Measurements from ENCODE around the gene CAPN9.

CAPN9 gene

DNA sequence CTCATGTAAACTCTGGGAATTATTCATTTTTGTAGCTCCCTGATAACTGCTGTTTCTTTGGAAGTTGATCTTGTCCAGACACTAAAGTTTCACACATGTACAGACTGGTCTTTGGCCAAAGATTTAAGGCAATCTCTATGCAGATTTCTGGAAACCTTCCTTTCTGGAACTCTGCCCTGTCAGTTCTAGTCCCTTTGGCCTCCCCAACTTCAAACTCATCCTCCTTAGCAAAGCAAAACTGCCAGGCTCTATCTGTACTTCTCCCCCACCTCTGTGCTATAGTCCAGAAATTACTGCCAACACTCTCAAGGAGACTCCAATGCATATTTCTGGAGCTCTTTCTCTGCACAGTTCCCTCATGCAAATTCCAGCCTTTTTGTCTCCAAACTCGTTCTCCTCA lies 84.6 kb downstream of the CAPN9 start:
- TF ChIP-seq, protein P1, sequence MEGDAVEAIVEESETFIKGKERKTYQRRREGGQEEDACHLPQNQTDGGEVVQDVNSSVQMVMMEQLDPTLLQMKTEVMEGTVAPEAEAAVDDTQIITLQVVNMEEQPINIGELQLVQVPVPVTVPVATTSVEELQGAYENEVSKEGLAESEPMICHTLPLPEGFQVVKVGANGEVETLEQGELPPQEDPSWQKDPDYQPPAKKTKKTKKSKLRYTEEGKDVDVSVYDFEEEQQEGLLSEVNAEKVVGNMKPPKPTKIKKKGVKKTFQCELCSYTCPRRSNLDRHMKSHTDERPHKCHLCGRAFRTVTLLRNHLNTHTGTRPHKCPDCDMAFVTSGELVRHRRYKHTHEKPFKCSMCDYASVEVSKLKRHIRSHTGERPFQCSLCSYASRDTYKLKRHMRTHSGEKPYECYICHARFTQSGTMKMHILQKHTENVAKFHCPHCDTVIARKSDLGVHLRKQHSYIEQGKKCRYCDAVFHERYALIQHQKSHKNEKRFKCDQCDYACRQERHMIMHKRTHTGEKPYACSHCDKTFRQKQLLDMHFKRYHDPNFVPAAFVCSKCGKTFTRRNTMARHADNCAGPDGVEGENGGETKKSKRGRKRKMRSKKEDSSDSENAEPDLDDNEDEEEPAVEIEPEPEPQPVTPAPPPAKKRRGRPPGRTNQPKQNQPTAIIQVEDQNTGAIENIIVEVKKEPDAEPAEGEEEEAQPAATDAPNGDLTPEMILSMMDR (IDR thresholded peaks at IDR 0.05; ENCODE audit: extremely low read depth, insufficient read depth, missing control alignments), result no peak
- DNase-seq (ENCODE audit: low spot score), result no peak
- in situ Hi-C loops (cut with MboI; ENCODE audit: low pct_unique_long_range_greater_than_20kb, low sequenced_read_pairs, unreplicated experiment), result no loop called here

GRCh38 chr1:230832476-230832875 lies 85.3 kb downstream of the CAPN9 start:
- in situ Hi-C loops (cut with MboI; ENCODE audit: low pct_unique_long_range_greater_than_20kb, low sequenced_read_pairs, unreplicated experiment), result no loop called here
- TF ChIP-seq, protein P1 (IDR thresholded peaks at IDR 0.05; ENCODE audit: extremely low read depth, insufficient read depth, missing control alignments), result no peak
- no peak for DNase-seq (ENCODE audit: low spot score)

DNA sequence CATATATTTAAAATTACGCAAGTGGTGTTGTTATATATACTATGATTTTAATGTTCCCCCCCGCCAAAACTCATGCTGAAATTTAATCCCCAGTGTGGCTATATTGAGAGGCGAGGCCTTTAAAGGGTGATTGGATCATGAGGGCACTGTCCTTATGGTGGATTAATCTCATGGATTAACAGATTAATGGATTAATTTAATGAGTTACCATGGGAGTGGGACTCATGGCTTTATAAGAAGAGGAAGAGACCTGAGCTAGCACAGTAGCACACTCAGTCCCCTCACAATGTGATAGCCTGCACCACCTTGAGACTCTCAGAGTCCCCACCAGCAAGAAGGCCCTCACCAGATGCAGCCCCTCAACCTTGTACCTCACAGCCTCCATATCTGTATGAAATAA lies 86.3 kb downstream of the CAPN9 start:
- TF ChIP-seq, protein P1 (IDR thresholded peaks at IDR 0.05; ENCODE audit: extremely low read depth, insufficient read depth, missing control alignments), result no peak
- no peak for DNase-seq (ENCODE audit: low spot score)
- in situ Hi-C loops (cut with MboI; ENCODE audit: low pct_unique_long_range_greater_than_20kb, low sequenced_read_pairs, unreplicated experiment), result no loop called here

DNA sequence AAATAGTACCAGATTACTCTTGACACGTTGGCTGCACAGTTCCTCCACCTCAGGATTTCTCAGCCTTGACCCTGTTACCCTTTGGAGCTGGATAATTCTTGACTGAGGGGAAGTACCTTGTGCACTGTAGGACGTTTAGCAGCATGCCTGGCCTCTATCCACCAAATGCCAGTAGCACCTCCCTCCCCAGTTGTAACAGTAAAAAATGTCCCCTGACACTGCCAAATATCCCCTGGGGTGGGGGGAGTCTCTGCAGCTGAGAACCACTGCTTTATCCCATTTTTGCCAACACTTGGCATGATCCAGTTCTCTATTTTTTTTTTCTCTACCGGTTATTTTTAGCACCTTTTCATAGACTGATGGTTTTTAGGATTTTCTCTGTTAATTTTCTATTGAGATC lies 87.1 kb downstream of the CAPN9 start:
- in situ Hi-C loops (cut with MboI; ENCODE audit: low pct_unique_long_range_greater_than_20kb, low sequenced_read_pairs, unreplicated experiment), result no loop called here
- TF ChIP-seq, protein P1 (IDR thresholded peaks at IDR 0.05; ENCODE audit: extremely low read depth, insufficient read depth, missing control alignments), result no peak
- DNase-seq (ENCODE audit: low spot score), result no peak

- no peak for DNase-seq (ENCODE audit: low spot score)
- TF ChIP-seq, protein P1 (IDR thresholded peaks at IDR 0.05; ENCODE audit: extremely low read depth, insufficient read depth, missing control alignments), result no peak
- in situ Hi-C loops (cut with MboI; ENCODE audit: low pct_unique_long_range_greater_than_20kb, low sequenced_read_pairs, unreplicated experiment), result no loop called here
Measured at GRCh38 chr1:230836347-230836746, 89.2 kb downstream of the CAPN9 start.

GRCh38 chr1:230836793-230837192 lies 89.6 kb downstream of the CAPN9 start:
- DNase-seq (ENCODE audit: low spot score), result no peak
- in situ Hi-C loops (cut with MboI; ENCODE audit: low pct_unique_long_range_greater_than_20kb, low sequenced_read_pairs, unreplicated experiment), result no loop called here
- TF ChIP-seq, protein P1 (IDR thresholded peaks at IDR 0.05; ENCODE audit: extremely low read depth, insufficient read depth, missing control alignments), result no peak

- TF ChIP-seq, protein P1 (IDR thresholded peaks at IDR 0.05; ENCODE audit: extremely low read depth, insufficient read depth, missing control alignments), result no peak
- DNase-seq (ENCODE audit: low spot score), result no peak
- in situ Hi-C loops (cut with MboI; ENCODE audit: low pct_unique_long_range_greater_than_20kb, low sequenced_read_pairs, unreplicated experiment), result no loop called here
Measured at GRCh38 chr1:230839173-230839572, 92.0 kb downstream of the CAPN9 start.

Measured in GM13977 (cell line).